ENCODE measurements around the gene PNMA3.
"Not testable (repeated sequence)": the region's sequence is repeated elsewhere in the genome, so short reads cannot be mapped to it uniquely, and the experiment has no call there.

Gene PNMA3

GRCh38 chrX:153102418-153102817 is 46.1 kb downstream of the PNMA3 start:
- Mint-ChIP-seq H3K27me3 (peaks cover 0 to 11% of the 10 kb centered on the region in 2 donors), H3K4me1 (ENCODE audit: low read depth in 2 of 2) (peaks cover 3 to 6% of the 10 kb centered on the region in 2 donors), H3K36me3 (ENCODE audit: insufficient read depth) (no peaks in the 10 kb centered on the region), H3K9me3 (peaks cover 2 to 6% of the 10 kb centered on the region in 2 donors), H3K4me3 (no peak overlapping the region), H3K27ac (no peak overlapping the region)
- no peak for ATAC-seq (replicated peaks)
- DNase-seq: no peak

GRCh38 chrX:153104959-153105358 is 48.7 kb downstream of the PNMA3 start:
- not testable (repeated sequence) for ATAC-seq (replicated peaks); H3K9me3 Mint-ChIP-seq; H3K36me3 Mint-ChIP-seq (ENCODE audit: insufficient read depth)

GRCh38 chrX:153106092-153106801 is 50.0 kb downstream of the PNMA3 start:
- not testable (repeated sequence) for H3K4me3 Mint-ChIP-seq; H3K9me3 Mint-ChIP-seq; H3K4me1 Mint-ChIP-seq (ENCODE audit: low read depth in 2 of 2); H3K27me3 Mint-ChIP-seq; ATAC-seq (replicated peaks); DNase-seq; H3K36me3 Mint-ChIP-seq (ENCODE audit: insufficient read depth)
- peak overlapping the region in 1 of 2 donors; percentile 27 for H3K27ac Mint-ChIP-seq

More at GRCh38 chrX:153104959-153105358, 48.7 kb downstream of the PNMA3 start:
- not testable (repeated sequence) for DNase-seq; H3K4me1 Mint-ChIP-seq (ENCODE audit: low read depth in 2 of 2); H3K4me3 Mint-ChIP-seq
- peak overlapping the region in 1 of 2 donors; percentile 19 for H3K27ac Mint-ChIP-seq
- H3K27me3 Mint-ChIP-seq: peaks cover 0 to 11% of the 10 kb centered on the region in 2 donors
